Heart left ventricle (tissue), 13 donors: ENCODE results near the gene PRAMEF10.
"Not testable (repeated sequence)": the region's sequence is repeated elsewhere in the genome, so short reads cannot be mapped to it uniquely, and the experiment has no call there.

Experiments
- POLR2A ChIP-seq, 2 donors: fragments of 450-650 bp; IDR thresholded peaks; one replicate each; pipeline ENCODE4 v1.6.1; 2017; ENCODE audit warnings: antibody characterized with exemption in 2 of 2, mild to moderate bottlenecking in 2 of 2, moderate library complexity in 2 of 2
- TF ChIP-seq, protein P1 (sequence below), 12 donors: fragments of 200-600 bp; sonication (generic) in 4 of 12; IDR thresholded peaks; one replicate each; pipeline versions ENCODE4 v1.5.0 to v1.8.0; 2018 to 2022; ENCODE audit warnings: antibody characterized with exemption in 12 of 12, mild to moderate bottlenecking in 5 of 12
- donor health status: ischemic (EF 13 %, LVEDD 7.1; RV severe dilation, severe dysfunction).
- donor health status: DM: no; HTN: yes; CAD: no.
- donor health status: DM: no; HTN: no; CAD: no.
- donor health status: ischemic (EF 25% LVEDD 6.9; RV normal size, moderate dysfunction).
- donor health status: ischemic (EF 25% LVEDD 5.7; RV mildly dilated, moderate dysfunction).
- donor health status: ischemic (EF 35%, LVEDD 5.7; RV mildly dilated, moderate dysfunction).
- donor health status: nonischemic (EF 11% LVEDD 7.7; RV severe dilation, severe dysfunction).
- donor health status: DM: yes; HTN: yes; CAD: no.
- donor health status: PGD.
- donor health status: ischemic (EF 29% LVEDD 5.4; RV normal size, mild dysfunction).
- donor health status: nonischemic (EF 23%, LVEDD 6.1; RV moderate dilation, normal function).

DNA sequence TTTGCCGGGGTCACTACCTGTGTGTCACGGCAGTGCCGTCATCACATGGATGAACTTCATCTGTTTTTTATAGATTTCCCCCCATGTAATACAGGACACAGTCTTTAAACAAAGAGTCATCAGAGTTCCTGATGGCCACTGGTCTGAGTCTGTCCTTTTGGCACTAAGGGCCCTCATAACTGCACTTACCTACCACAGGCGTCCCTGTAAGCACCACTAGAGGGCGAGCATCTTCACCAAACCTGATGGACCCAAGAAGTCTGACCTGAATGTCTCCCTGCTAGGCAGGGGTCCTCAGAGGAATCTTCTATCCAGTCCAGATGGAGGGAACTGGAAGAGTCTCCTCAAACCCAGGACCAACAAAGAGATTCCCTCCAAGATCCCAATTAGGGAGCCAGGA, 26.3 kb upstream of the PRAMEF10 start:
- TF ChIP-seq POLR2A (IDR thresholded peaks at IDR 0.05), result not testable (repeated sequence)
- TF ChIP-seq, protein P1, sequence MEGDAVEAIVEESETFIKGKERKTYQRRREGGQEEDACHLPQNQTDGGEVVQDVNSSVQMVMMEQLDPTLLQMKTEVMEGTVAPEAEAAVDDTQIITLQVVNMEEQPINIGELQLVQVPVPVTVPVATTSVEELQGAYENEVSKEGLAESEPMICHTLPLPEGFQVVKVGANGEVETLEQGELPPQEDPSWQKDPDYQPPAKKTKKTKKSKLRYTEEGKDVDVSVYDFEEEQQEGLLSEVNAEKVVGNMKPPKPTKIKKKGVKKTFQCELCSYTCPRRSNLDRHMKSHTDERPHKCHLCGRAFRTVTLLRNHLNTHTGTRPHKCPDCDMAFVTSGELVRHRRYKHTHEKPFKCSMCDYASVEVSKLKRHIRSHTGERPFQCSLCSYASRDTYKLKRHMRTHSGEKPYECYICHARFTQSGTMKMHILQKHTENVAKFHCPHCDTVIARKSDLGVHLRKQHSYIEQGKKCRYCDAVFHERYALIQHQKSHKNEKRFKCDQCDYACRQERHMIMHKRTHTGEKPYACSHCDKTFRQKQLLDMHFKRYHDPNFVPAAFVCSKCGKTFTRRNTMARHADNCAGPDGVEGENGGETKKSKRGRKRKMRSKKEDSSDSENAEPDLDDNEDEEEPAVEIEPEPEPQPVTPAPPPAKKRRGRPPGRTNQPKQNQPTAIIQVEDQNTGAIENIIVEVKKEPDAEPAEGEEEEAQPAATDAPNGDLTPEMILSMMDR (IDR thresholded peaks at IDR 0.05), result not testable (repeated sequence)
